Activated CD8-positive, alpha-beta memory T cell treated with anti-CD3 and anti-CD28 coated beads, Interleukin-2, amount 50 U/mL, for 48 hours (primary cell): ENCODE data around the gene RNU2-1.
"Not testable (repeated sequence)": the region's sequence is repeated elsewhere in the genome, so short reads cannot be mapped to it uniquely, and the experiment has no call there.

Source experiments
- DNase-seq: peaks from one replicate; pipeline ENCODE4 v3.0.0-alpha.2; 2020

The RNU2-1 gene

GRCh38 chr17:43233877-43234276 is at the start of gene RNU2-1:
TSS of gene RNU2-1 (minus strand) at chr17:43233977.
- not testable (repeated sequence) for DNase-seq

GRCh38 chr17:43272914-43273313 is 39.1 kb upstream of the RNU2-1 start:
- DNase-seq = not testable (repeated sequence)

GRCh38 chr17:43272483-43272882 is 38.7 kb upstream of the RNU2-1 start:
- peak; percentile 8 for DNase-seq

- DNase-seq = not testable (repeated sequence)
Measured at GRCh38 chr17:43270552-43271504, 37.1 kb upstream of the RNU2-1 start.

- not testable (repeated sequence) for DNase-seq
Measured at GRCh38 chr17:43246456-43246855, 12.7 kb upstream of the RNU2-1 start.

GRCh38 chr17:43240596-43241352 is 7.0 kb upstream of the RNU2-1 start:
- not testable (repeated sequence) for DNase-seq

- DNase-seq = not testable (repeated sequence)
Measured at GRCh38 chr17:43239597-43239996, 5.8 kb upstream of the RNU2-1 start.

GRCh38 chr17:43233263-43233662 is 514 bp downstream of the RNU2-1 start:
- DNase-seq = not testable (repeated sequence)

GRCh38 chr17:43232021-43232699 is 1.6 kb downstream of the RNU2-1 start:
- DNase-seq = peak; percentile 78

GRCh38 chr17:43231205-43232020 is 2.4 kb downstream of the RNU2-1 start:
- peak; percentile 40 for DNase-seq

GRCh38 chr17:43228020-43228782 is 5.6 kb downstream of the RNU2-1 start, which contains the start of gene CCDC200:
TSS of gene CCDC200 (minus strand) at chr17:43228623. CDS start at chr17:43228554, 69 bp downstream.
- DNase-seq = not testable (repeated sequence)

- DNase-seq = peak; percentile 10
Measured at GRCh38 chr17:43226393-43226792, 7.4 kb downstream of the RNU2-1 start.

GRCh38 chr17:43224146-43224705 is 9.6 kb downstream of the RNU2-1 start:
- peak; percentile 29 for DNase-seq

GRCh38 chr17:43220511-43221125 is 13.2 kb downstream of the RNU2-1 start:
- no peak for DNase-seq

GRCh38 chr17:43219746-43220380 is 13.9 kb downstream of the RNU2-1 start:
- peak; percentile 8 for DNase-seq

- DNase-seq = no peak
Measured at GRCh38 chr17:43219001-43219400, 14.8 kb downstream of the RNU2-1 start.

- no peak for DNase-seq
Measured at GRCh38 chr17:43217614-43218087, 16.1 kb downstream of the RNU2-1 start.

GRCh38 chr17:43216762-43217613 is 16.8 kb downstream of the RNU2-1 start:
- DNase-seq = no peak

- no peak for DNase-seq
Measured at GRCh38 chr17:43216369-43216761, 17.4 kb downstream of the RNU2-1 start.
